ENCODE data around the gene TAX1BP1. TPM values are rescaled to one million over a fixed set of nuclear protein-coding genes. Genes with fewer than 3 reads are reported as not detected.

The TAX1BP1 gene
- total RNA-seq, 1 experiment from 2014 or later: 58.3 TPM

GRCh38 chr7:27723085-27723484 is 16.9 kb upstream of the TAX1BP1 start:
- no peak overlapping the region for H4K5ac ChIP-seq (ENCODE audit: insufficient read length, low read depth, low read length)
- Mint-ChIP-seq H3K36me3 (ENCODE audit: insufficient read depth in 1 of 3, low read depth in 3 of 3) (no peaks in the 10 kb centered on the region), H3K4me1 (peaks cover 4 to 5% of the 10 kb centered on the region in 2 experiments), H3K4me3 (no peak overlapping the region), H3K27me3 (ENCODE audit: low read depth) (peaks cover 29% of the 10 kb centered on the region), H3K9me3 (no peaks in the 10 kb centered on the region), H3K27ac (no peak overlapping the region)
- no peak overlapping the region for H3K23ac ChIP-seq (ENCODE audit: insufficient read length, low read depth, low read length)
- peak; percentile 25; the same call in 1 of the 3 replicates for TF ChIP-seq CTCF (conservative IDR thresholded peaks at IDR 0.05)
- no peaks in the 10 kb centered on the region for H3K9me3 ChIP-seq (ENCODE audit: control insufficient read depth, low read depth, low read length)
- no peaks in the 10 kb centered on the region for H3K23me2 ChIP-seq (ENCODE audit: insufficient read length, low read depth, low read length, poor library complexity, severe bottlenecking)
- H3K4me2 ChIP-seq (ENCODE audit: insufficient read depth, insufficient read length, low read length): no peak overlapping the region
- DNase-seq: no peak
- H2BK5ac ChIP-seq (ENCODE audit: insufficient read length, low read length): no peak overlapping the region
- no peaks in the 10 kb centered on the region for H4K20me1 ChIP-seq (ENCODE audit: control insufficient read depth, insufficient read depth, insufficient read length)
- no peak overlapping the region for H2AK5ac ChIP-seq (ENCODE audit: insufficient read length, low read length)
- H2BK20ac ChIP-seq (ENCODE audit: low read depth, low read length, poor library complexity, severe bottlenecking): no peak overlapping the region
- no peak overlapping the region for H4K91ac ChIP-seq (ENCODE audit: insufficient read length, low read depth, low read length)
- no peak overlapping the region for H4K8ac ChIP-seq (replicated peaks; ENCODE audit: insufficient read length, low read depth, low read length)
- no peaks in the 10 kb centered on the region for H3K79me2 ChIP-seq (ENCODE audit: insufficient read depth, low read length)
- no peaks in the 10 kb centered on the region for H3K4me1 ChIP-seq (ENCODE audit: insufficient read depth, low read length)
- no peak overlapping the region for H3T11ph ChIP-seq (ENCODE audit: low read length)
- no CpG with 5 or more reads among the region's 1 CpG for WGBS (ENCODE audit: extremely low coverage, insufficient read length, low lambda C conversion rate)
- no peak overlapping the region for H2BK120ac ChIP-seq (ENCODE audit: low read depth, low read length, poor library complexity, severe bottlenecking)
- no peaks in the 10 kb centered on the region for H3K79me1 ChIP-seq (ENCODE audit: insufficient read depth, low read depth, low read length, poor library complexity, severe bottlenecking)
- no peak overlapping the region for H3K18ac ChIP-seq (ENCODE audit: insufficient read length, low read depth, low read length)
- no peak overlapping the region for H2BK15ac ChIP-seq (ENCODE audit: low read depth, low read length)
- no peak overlapping the region for H3K14ac ChIP-seq (ENCODE audit: insufficient read depth, low read length)
- no peak overlapping the region for H3K4ac ChIP-seq (ENCODE audit: low read depth, low read length)
- H2AFZ ChIP-seq (ENCODE audit: low read length): no peak overlapping the region
- no peak overlapping the region for H2BK12ac ChIP-seq (ENCODE audit: insufficient read length, low read depth, low read length)
- no peak overlapping the region for H3K56ac ChIP-seq (ENCODE audit: insufficient read length, low read depth, low read length)
- no peak overlapping the region for H3K27ac ChIP-seq (ENCODE audit: insufficient read length, low read depth, low read length)
- H3K9ac ChIP-seq (ENCODE audit: extremely low read depth, insufficient read length, low read length): no peak overlapping the region
- peaks cover 4% of the 10 kb centered on the region; the same call in 1 of the 2 replicates for H3K27me3 ChIP-seq (ENCODE audit: insufficient read depth, low read length)

Data from H9 (cell line).